Left ventricle myocardium inferior (tissue), 1 donor: ENCODE measurements around the gene TRMT112. TPM values are rescaled to one million over a fixed set of nuclear protein-coding genes. Genes with fewer than 3 reads are reported as not detected.

Experiments used
- DNase-seq: peaks from one replicate; pipeline ENCODE4 v3.0.0-alpha.2; 2020
- H3K27ac ChIP-seq: fragments of 200-600 bp; replicated peaks from 2 replicates; pipeline ENCODE4 v1.8.0; 2021
- H3K27me3 ChIP-seq: fragments of 200-600 bp; 2 replicates; pipeline ENCODE4 v1.8.0; 2021; ENCODE audit warnings: low read depth
- H3K36me3 ChIP-seq: fragments of 200-600 bp; 2 replicates; pipeline ENCODE4 v1.8.0; 2021
- H3K4me1 ChIP-seq: fragments of 200-600 bp; 2 replicates; pipeline ENCODE4 v1.8.0; 2021
- H3K4me3 ChIP-seq: fragments of 200-600 bp; 2 replicates; pipeline ENCODE4 v1.8.0; 2021; ENCODE audit warnings: mild to moderate bottlenecking, moderate library complexity
- H3K9me3 ChIP-seq: fragments of 200-600 bp; replicated peaks from 2 replicates; pipeline ENCODE4 v1.8.0; 2021
- intact Hi-C: fragments of 100-400 bp; cut with micrococcal nuclease; formaldehyde crosslinking; loops from one replicate; pipeline ENCODE4 v1.11.0; 2022
- total RNA-seq: library from RNA; stranded (reverse); fragmentation: NEBNext Ultra II Directional; extraction: Animal tissue kit (Norgen Biotek cat#: 25700); gene quantifications from one replicate; pipeline ENCODE4 v1.2.1, GENCODE V29; 2021
- TF ChIP-seq, protein P1 (sequence below): fragments of 200-600 bp; IDR thresholded peaks from 2 replicates; pipeline ENCODE4 v1.8.0; 2021; ENCODE audit warnings: antibody characterized with exemption, mild to moderate bottlenecking, borderline replicate concordance
- donor health status: DM: no; HTN: yes; CAD: no; lungs with severe emphysema.

Gene TRMT112
- total RNA-seq, 1 donor from 2014 or later: 97.5 TPM

DNA sequence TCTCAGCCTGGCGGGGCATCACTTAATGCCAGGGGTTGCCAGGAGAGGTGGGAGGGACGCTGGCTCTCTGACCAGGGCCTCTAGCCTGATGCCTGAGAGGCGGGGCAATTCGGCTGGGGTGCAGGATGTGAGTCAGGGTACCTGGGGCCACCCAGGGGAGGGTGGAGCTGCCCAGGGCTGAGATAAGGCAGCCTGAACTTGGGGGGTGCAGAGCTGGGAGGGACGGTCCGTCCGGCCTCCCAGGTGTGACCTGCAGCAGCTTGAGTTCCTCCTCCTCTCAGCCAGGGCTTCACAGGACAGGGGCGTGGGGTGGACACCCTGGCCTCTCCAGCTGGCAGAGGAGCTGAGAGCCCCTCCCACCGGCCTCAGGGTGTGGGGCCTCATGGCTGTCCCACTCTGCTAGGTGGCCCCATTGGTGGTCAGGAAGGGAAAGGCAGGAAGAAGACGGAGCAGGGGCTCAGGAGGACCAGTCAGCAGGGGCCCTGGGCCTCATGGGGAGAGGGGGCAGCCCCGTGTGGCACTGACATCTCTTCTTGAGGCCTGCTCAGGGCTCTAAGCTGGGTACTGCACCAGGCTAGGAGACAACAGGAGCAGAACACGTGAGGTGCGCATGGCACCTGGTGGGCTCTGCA lies 40.7 kb upstream of the TRMT112 start:
- H3K36me3 ChIP-seq: peaks cover 28% of the 10 kb centered on the region
- H3K27me3 ChIP-seq: no peaks in the 10 kb centered on the region
- H3K9me3 ChIP-seq: no peaks in the 10 kb centered on the region
- TF ChIP-seq, protein P1, sequence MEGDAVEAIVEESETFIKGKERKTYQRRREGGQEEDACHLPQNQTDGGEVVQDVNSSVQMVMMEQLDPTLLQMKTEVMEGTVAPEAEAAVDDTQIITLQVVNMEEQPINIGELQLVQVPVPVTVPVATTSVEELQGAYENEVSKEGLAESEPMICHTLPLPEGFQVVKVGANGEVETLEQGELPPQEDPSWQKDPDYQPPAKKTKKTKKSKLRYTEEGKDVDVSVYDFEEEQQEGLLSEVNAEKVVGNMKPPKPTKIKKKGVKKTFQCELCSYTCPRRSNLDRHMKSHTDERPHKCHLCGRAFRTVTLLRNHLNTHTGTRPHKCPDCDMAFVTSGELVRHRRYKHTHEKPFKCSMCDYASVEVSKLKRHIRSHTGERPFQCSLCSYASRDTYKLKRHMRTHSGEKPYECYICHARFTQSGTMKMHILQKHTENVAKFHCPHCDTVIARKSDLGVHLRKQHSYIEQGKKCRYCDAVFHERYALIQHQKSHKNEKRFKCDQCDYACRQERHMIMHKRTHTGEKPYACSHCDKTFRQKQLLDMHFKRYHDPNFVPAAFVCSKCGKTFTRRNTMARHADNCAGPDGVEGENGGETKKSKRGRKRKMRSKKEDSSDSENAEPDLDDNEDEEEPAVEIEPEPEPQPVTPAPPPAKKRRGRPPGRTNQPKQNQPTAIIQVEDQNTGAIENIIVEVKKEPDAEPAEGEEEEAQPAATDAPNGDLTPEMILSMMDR: no peak
- peak overlapping the region; percentile 83 for H3K4me3 ChIP-seq
- peak overlapping the region; percentile 92 for H3K27ac ChIP-seq
- peaks cover 48% of the 10 kb centered on the region for H3K4me1 ChIP-seq
- intact Hi-C loops: no loop called here
- DNase-seq: no peak

DNA sequence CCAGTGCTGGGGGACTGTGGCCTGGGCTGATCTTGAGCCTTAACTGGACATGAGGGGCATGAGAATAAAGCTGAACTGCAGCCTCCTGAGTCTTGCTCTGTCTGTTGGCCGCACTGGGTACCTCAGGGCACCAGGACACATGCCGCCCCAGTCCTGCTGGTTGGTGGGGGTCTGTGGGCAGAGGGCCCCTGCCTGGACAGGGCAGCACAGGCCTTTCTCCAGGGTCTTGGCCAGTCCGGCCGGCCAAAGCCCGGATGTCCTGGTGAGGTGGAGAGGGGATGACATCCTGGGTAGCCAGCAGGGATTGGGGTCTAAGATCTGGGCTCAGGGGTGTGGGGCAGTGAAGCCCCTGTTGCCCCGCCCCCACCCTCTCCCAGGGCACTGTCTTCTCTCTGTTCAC lies 40.1 kb upstream of the TRMT112 start:
- intact Hi-C loops: no loop called here
- peak overlapping the region; percentile 92 for H3K27ac ChIP-seq
- H3K36me3 ChIP-seq: peaks cover 22% of the 10 kb centered on the region
- H3K4me3 ChIP-seq: no peak overlapping the region
- TF ChIP-seq, protein P1: no peak
- DNase-seq: no peak
- peaks cover 48% of the 10 kb centered on the region for H3K4me1 ChIP-seq
- H3K9me3 ChIP-seq: no peaks in the 10 kb centered on the region
- no peaks in the 10 kb centered on the region for H3K27me3 ChIP-seq

DNA sequence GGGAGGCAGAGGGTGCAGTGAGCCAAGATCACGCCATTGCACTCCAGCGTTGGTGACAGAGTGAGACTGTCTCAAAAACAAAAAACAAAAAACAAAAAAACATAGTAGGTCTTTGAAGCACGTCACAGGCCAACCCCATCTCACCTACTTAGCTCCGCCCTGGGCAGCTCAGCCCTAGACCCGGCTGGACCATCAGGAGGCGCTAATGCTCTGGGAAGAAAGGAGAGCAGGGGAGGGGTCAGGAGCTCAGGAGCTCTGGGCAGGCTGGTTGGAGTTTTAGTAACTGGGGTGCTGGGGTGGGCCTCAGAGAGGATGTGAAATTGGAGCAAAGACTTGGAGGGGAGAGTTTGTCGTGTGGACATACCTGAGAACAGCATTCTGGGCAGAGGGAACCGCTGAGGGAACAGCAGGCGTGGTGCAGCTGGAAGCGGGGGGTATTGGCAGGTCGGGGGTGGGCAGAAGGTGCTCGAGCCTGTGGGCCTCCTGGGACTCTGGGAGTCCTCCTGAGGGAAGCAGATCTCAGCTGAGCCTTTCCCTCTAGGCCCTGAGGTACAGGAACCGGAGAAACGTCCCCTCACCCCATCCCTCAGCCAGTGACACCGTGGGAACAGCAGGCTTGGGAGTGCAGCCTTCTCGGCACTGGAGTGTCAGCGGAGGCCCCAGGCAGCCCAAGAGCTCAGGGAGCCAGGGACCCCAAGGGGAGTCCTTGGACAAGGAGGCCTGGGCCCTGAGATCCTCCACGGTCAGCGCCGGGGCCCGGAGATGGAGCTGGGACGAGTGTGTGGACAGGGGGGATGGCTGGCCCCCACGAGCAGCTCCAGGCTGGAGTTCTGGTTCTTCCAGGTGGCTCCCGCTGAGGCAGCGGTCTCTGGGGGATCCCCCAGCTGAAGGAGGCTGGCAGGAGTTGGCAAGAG lies 39.4 kb upstream of the TRMT112 start:
- Histone ChIP-seq H3K27ac (peak overlapping the region; percentile 92), H3K27me3 (no peaks in the 10 kb centered on the region), H3K4me3 (no peak overlapping the region), H3K4me1 (peaks cover 48% of the 10 kb centered on the region), H3K36me3 (peaks cover 15% of the 10 kb centered on the region), H3K9me3 (no peaks in the 10 kb centered on the region)
- intact Hi-C loops: no loop called here
- DNase-seq: no peak
- TF ChIP-seq, protein P1: peak; percentile 20

DNA sequence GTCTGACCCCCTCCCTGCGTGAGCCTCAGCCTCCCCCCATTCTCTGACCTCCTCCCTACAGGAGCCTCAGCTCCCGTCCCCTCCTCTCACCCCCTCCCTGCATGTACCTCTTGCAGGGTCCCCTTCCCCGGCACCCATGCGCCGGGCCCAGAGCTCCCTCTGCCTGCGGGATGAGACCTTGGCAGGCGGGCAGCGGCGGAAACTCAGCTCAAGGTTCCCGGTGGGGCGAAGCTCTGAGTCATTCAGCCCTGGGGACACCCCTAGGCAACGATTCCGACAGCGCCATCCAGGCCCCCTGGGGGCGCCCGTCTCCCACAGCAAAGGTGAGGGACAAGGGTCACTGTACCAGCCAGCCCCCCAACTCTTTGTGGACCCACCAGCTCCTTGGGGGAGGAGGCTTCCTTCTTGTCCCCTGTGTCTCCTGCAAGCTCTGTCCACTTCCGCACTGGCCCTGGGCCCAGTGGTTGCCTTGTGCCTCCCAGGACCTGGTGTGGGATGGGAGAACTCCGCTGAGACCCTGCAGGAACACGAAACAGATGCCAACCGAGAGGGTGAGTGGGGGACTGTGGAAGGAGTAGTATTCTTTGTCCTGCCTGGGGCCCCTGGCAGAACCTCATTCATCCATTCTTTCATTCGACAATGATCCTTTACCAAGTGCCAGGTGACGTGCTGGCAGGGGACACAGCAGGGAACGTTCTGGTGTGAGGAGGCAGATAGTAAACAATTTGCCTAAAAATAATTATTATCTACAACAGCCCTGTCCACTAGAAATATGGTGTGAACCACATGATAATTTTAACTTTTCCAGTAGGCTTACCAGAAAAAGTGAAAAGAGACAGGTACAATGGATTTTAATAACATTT lies 38.0 kb upstream of the TRMT112 start:
- no peaks in the 10 kb centered on the region for H3K27me3 ChIP-seq
- DNase-seq: peak; percentile 77
- peak overlapping the region; percentile 81 for H3K27ac ChIP-seq
- H3K4me3 ChIP-seq: peak overlapping the region; percentile 60
- no peaks in the 10 kb centered on the region for H3K9me3 ChIP-seq
- intact Hi-C loops: no loop called here
- peaks cover under 1% of the 10 kb centered on the region for H3K36me3 ChIP-seq
- H3K4me1 ChIP-seq: peaks cover 45% of the 10 kb centered on the region
- TF ChIP-seq, protein P1: peak; percentile 75

DNA sequence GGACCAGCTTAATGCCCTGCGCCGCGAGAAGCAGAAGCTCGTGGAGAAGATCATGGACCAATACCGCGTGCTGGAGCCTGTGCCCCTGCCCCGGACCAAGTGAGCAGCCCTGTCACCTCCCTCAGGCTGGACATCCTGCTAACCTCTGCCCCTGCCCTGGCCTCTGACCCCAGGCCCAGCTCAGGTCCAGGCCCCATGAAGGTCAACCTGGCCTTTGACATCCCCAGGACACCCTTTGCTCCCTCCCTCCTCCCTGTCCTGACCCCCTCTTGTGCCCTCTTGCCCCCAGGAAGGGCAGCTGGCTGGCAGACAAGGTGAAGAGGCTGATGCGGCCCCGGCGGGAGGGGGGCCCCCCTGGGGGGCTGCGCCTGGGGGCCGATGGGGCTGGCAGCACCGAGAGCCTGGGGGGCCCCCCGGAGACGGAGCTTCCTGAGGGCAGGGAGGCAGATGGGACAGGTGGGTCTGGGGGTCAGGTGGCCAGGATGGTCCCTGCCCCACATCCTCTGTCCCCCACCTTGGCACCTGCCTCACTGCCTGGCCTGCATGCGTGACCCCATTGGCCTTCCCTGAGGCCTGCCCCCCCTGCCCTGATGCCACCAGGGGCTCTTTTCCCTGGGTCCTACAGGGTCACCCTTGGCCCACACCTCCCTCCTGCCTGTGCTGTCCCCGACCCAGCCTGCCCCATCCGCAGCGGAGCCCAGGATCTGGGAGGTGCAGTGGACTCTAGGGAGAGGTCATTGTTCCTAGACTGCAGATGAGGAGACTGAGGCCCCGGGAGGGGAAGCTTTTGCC lies 36.6 kb upstream of the TRMT112 start:
- DNase-seq: no peak
- Histone ChIP-seq H3K9me3 (no peaks in the 10 kb centered on the region), H3K27me3 (no peaks in the 10 kb centered on the region), H3K36me3 (no peaks in the 10 kb centered on the region), H3K27ac (no peak overlapping the region), H3K4me3 (no peak overlapping the region), H3K4me1 (peaks cover 33% of the 10 kb centered on the region)
- TF ChIP-seq, protein P1: no peak
- intact Hi-C loops: no loop called here
